Measurements from ENCODE around the gene MCF2L2. TPM values are rescaled to one million over a fixed set of nuclear protein-coding genes. Genes with fewer than 3 reads are reported as not detected.

Gene MCF2L2
- total RNA-seq, 1 donor: under 0.01 TPM

GRCh38 chr3:183249006-183249718, 179.3 kb downstream of the MCF2L2 start:
- no peak overlapping the region for H2AFZ ChIP-seq (ENCODE audit: low read length)
- no peak for TF ChIP-seq CTCF (IDR thresholded peaks at IDR 0.05; ENCODE audit: extremely low read depth, low read depth, low read length)
- H3K4me2 ChIP-seq (ENCODE audit: insufficient read depth, low read length): no peak overlapping the region
- no peaks in the 10 kb centered on the region for H3K36me3 ChIP-seq (ENCODE audit: insufficient read depth, low read length)
- H3K79me2 ChIP-seq (ENCODE audit: insufficient read depth, low read length): no peaks in the 10 kb centered on the region
- DNase-seq (ENCODE audit: insufficient read length, low spot score, missing footprints): no peak
- no peak overlapping the region for H3K4me3 ChIP-seq (ENCODE audit: insufficient read depth, low read length)
- peaks cover 7% of the 10 kb centered on the region for H3K27me3 ChIP-seq (ENCODE audit: insufficient read depth, low read length)
- H3K9me3 ChIP-seq (ENCODE audit: low read depth, low read length): no peaks in the 10 kb centered on the region
- H3K27ac ChIP-seq (ENCODE audit: low read depth, low read length): no peak overlapping the region
- H3K4me1 ChIP-seq (ENCODE audit: insufficient read depth, low read length): no peaks in the 10 kb centered on the region
- no peaks in the 10 kb centered on the region for H4K20me1 ChIP-seq (ENCODE audit: insufficient read depth, low read length)

- H3K4me1 ChIP-seq (ENCODE audit: insufficient read depth, low read length): no peaks in the 10 kb centered on the region
- no peak overlapping the region for H3K27ac ChIP-seq (ENCODE audit: low read depth, low read length)
- DNase-seq (ENCODE audit: insufficient read length, low spot score, missing footprints): no peak
- H3K9me3 ChIP-seq (ENCODE audit: low read depth, low read length): peaks cover 4% of the 10 kb centered on the region
- no peaks in the 10 kb centered on the region for H3K27me3 ChIP-seq (ENCODE audit: insufficient read depth, low read length)
- H3K4me2 ChIP-seq (ENCODE audit: insufficient read depth, low read length): no peak overlapping the region
- H3K36me3 ChIP-seq (ENCODE audit: insufficient read depth, low read length): no peaks in the 10 kb centered on the region
- H2AFZ ChIP-seq (ENCODE audit: low read length): no peak overlapping the region
- no peak for TF ChIP-seq CTCF (IDR thresholded peaks at IDR 0.05; ENCODE audit: extremely low read depth, low read depth, low read length)
- H4K20me1 ChIP-seq (ENCODE audit: insufficient read depth, low read length): no peaks in the 10 kb centered on the region
- H3K4me3 ChIP-seq (ENCODE audit: insufficient read depth, low read length): no peak overlapping the region
- no peaks in the 10 kb centered on the region for H3K79me2 ChIP-seq (ENCODE audit: insufficient read depth, low read length)
These were observed 181.3 kb downstream of the MCF2L2 start for GRCh38 chr3:183247011-183247589.

- TF ChIP-seq CTCF (IDR thresholded peaks at IDR 0.05; ENCODE audit: extremely low read depth, low read depth, low read length): no peak
- Histone ChIP-seq H3K9me3 (ENCODE audit: low read depth, low read length) (peaks cover 4% of the 10 kb centered on the region), H3K4me3 (ENCODE audit: insufficient read depth, low read length) (no peak overlapping the region), H3K27me3 (ENCODE audit: insufficient read depth, low read length) (no peaks in the 10 kb centered on the region), H3K4me1 (ENCODE audit: insufficient read depth, low read length) (no peaks in the 10 kb centered on the region), H3K79me2 (ENCODE audit: insufficient read depth, low read length) (no peaks in the 10 kb centered on the region), H3K27ac (ENCODE audit: low read depth, low read length) (no peak overlapping the region), H2AFZ (ENCODE audit: low read length) (no peak overlapping the region), H3K36me3 (ENCODE audit: insufficient read depth, low read length) (no peaks in the 10 kb centered on the region), H3K4me2 (ENCODE audit: insufficient read depth, low read length) (no peak overlapping the region), H4K20me1 (ENCODE audit: insufficient read depth, low read length) (no peaks in the 10 kb centered on the region)
- DNase-seq (ENCODE audit: insufficient read length, low spot score, missing footprints): peak; percentile 42
These were observed 183.4 kb downstream of the MCF2L2 start for GRCh38 chr3:183244981-183245476.

- Histone ChIP-seq H3K27me3 (ENCODE audit: insufficient read depth, low read length) (no peaks in the 10 kb centered on the region), H4K20me1 (ENCODE audit: insufficient read depth, low read length) (no peaks in the 10 kb centered on the region), H3K36me3 (ENCODE audit: insufficient read depth, low read length) (no peaks in the 10 kb centered on the region), H3K4me2 (ENCODE audit: insufficient read depth, low read length) (no peak overlapping the region), H3K9me3 (ENCODE audit: low read depth, low read length) (peaks cover 4% of the 10 kb centered on the region), H2AFZ (ENCODE audit: low read length) (no peak overlapping the region), H3K27ac (ENCODE audit: low read depth, low read length) (no peak overlapping the region), H3K4me3 (ENCODE audit: insufficient read depth, low read length) (no peak overlapping the region), H3K4me1 (ENCODE audit: insufficient read depth, low read length) (no peaks in the 10 kb centered on the region), H3K79me2 (ENCODE audit: insufficient read depth, low read length) (no peaks in the 10 kb centered on the region)
- peak; percentile 11 for DNase-seq (ENCODE audit: insufficient read length, low spot score, missing footprints)
- TF ChIP-seq CTCF (IDR thresholded peaks at IDR 0.05; ENCODE audit: extremely low read depth, low read depth, low read length): no peak
These were observed 184.2 kb downstream of the MCF2L2 start for GRCh38 chr3:183244219-183244618.

All from osteoblast (primary cell).